Measurements from ENCODE around the gene SLC6A3. TPM values are rescaled to one million over a fixed set of nuclear protein-coding genes. Genes with fewer than 3 reads are reported as not detected.

SLC6A3 gene
- total and polyA plus RNA-seq, 9 of the 15 experiments (the other 6 are each of a cell fraction or from before 2014, with no cell fraction given): not detected

DNA sequence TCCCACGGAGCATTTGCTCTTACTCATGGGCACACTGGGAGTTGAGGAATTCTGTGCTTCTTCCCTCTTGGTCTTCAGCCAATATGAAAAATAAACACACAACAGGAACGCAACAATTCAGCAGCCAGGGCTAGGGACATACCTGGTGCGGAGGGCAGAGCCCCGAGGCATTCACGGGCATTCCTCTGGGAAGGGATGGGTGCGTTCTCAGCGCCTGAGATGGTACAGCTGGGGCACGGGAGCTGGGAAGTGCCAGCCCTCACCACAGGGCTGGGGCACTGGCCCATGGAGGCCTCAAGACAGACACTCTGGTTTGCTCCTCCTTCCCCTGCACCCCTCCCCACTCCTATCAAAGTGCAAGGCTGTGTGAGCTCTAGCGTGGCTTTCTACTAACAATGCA, 2.1 kb downstream of the SLC6A3 start (continued):
- TF ChIP-seq, protein P1, sequence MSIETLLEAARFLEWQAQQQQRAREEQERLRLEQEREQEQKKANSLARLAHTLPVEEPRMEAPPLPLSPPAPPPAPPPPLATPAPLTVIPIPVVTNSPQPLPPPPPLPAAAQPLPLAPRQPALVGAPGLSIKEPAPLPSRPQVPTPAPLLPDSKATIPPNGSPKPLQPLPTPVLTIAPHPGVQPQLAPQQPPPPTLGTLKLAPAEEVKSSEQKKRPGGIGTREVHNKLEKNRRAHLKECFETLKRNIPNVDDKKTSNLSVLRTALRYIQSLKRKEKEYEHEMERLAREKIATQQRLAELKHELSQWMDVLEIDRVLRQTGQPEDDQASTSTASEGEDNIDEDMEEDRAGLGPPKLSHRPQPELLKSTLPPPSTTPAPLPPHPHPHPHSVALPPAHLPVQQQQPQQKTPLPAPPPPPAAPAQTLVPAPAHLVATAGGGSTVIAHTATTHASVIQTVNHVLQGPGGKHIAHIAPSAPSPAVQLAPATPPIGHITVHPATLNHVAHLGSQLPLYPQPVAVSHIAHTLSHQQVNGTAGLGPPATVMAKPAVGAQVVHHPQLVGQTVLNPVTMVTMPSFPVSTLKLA (conservative IDR thresholded peaks at IDR 0.05): no peak
- TF ChIP-seq LARP7 (IDR thresholded peaks at IDR 0.05) (no peak), ZNF785 (CRISPR knock-in tag; IDR thresholded peaks at IDR 0.05) (no peak), BRCA1 (IDR thresholded peaks at IDR 0.05) (no peak), BRCA1 (CRISPR knock-in tag; IDR thresholded peaks at IDR 0.05) (no peak), CBX2 (IDR thresholded peaks at IDR 0.05; ENCODE audit: insufficient read depth, low read length, poor library complexity, severe bottlenecking) (no peak), ZNF263 (CRISPR knock-in tag; IDR thresholded peaks at IDR 0.05; ENCODE audit: borderline replicate concordance) (no peak), FIP1L1 (IDR thresholded peaks at IDR 0.05; ENCODE audit: low read depth, low read length, poor library complexity, severe bottlenecking) (no peak), ZNF316 (IDR thresholded peaks at IDR 0.05) (no peak)

DNA sequence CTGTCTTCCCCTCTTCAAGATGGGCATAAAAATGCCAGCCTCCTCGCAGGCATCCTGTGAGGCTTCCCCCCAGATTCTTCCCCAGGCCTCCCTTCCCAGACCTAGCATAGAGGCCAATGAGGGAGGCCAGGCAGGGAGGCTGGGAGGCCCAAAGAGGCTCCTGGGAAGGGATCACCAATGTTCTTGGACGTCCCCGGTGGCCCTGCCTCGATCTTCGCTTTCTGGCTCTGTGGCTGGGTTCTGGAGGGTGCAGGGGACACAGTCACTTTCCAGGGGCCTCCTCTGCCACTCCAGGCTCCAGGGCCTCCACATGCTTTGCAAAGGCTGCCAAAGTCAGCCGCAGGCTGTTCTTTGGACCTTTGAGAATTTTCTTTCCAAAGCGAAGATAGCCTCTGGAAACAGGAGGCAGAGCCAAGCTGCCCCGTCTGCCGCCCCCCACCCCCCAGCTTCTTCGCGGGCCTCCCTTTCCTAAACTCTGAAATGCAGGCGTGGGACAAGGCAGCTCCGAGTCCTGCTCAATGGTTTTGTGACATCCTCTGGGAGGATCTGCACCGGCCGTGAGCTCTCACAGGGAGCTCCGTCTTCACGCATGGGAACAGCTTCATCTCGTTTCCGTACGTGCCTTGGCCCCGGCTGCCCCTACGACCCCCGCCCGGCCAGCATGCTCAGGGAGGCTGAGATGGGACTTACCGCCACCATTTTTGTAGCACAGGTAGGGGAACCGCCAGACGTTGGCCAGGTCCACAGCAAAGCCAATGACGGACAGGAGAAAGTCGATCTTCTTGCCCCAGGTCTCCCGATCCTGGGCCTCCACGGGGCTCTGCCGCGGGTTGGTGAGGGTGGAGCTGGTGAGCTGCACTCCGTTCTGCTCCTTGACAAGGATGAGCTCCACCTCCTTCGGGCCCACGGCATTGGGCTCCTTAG, 2.8 kb downstream of the SLC6A3 start:
- DNase-seq (ENCODE audit: extremely low read depth in 1 of 4, low spot score in 3 of 4) (no peak), ATAC-seq (no peak), FAIRE-seq (no peak)
- ChIA-PET POLR2A (interaction anchor here (0.5 to 1.4 kb wide), 4 partner anchors 10 to 461 kb away, joined by 3 read pairs; no protein-coding TSS in a partner anchor), CTCF (ENCODE audit: low intra/inter-chr PET ratio) (no interaction called here)
- H3K4me3 ChIP-seq: no peak overlapping the region
- 2% methylated on average over 36 of the region's 36 CpGs for WGBS (ENCODE audit: insufficient coverage, low coverage, missing lambda C conversion rate)
- H3K4me1 ChIP-seq (replicated peaks in 1 of 2; ENCODE audit: control insufficient read depth in 2 of 2, insufficient read depth in 2 of 2, low read length in 2 of 2): peaks cover 0 to 15% of the 10 kb centered on the region in 2 experiments; a peak in 2 of 5 replicates
- H2AFZ ChIP-seq (ENCODE audit: low read depth, low read length): no peak overlapping the region
- H3K9me3 ChIP-seq (replicated peaks; ENCODE audit: control insufficient read depth, insufficient read depth, low read depth, low read length): no peaks in the 10 kb centered on the region
- intact Hi-C loops (cut with micrococcal nuclease): no loop called here
- H3K4me2 ChIP-seq (ENCODE audit: insufficient read depth, low read length): no peak overlapping the region
- no peak overlapping the region for H3K9ac ChIP-seq (ENCODE audit: insufficient read depth in 1 of 2, low read depth in 2 of 2, low read length in 2 of 2)
- no peaks in the 10 kb centered on the region for H3K79me2 ChIP-seq (ENCODE audit: control insufficient read depth, insufficient read depth, low read length)
- H3K36me3 ChIP-seq (ENCODE audit: control insufficient read depth, insufficient read depth, low read length): no peaks in the 10 kb centered on the region
- BruUV-seq (replicated peaks): no TSS peak
- H3K27me3 ChIP-seq (ENCODE audit: control insufficient read depth in 2 of 2, insufficient read depth in 2 of 2, low read length in 2 of 2): peaks cover 52 to 78% of the 10 kb centered on the region in 2 experiments
- no peak for TF ChIP-seq PHF8 (IDR thresholded peaks at IDR 0.05; ENCODE audit: borderline replicate concordance, low read length)
- TF ChIP-seq, protein P2, sequence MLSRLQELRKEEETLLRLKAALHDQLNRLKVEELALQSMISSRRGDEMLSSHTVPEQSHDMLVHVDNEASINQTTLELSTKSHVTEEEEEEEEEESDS (CRISPR knock-in tag; IDR thresholded peaks at IDR 0.05): no peak
- TF ChIP-seq TBP (optimal IDR thresholded peaks at IDR 0.05; ENCODE audit: low read depth, low read length): no peak
- TF ChIP-seq FOS (IDR thresholded peaks at IDR 0.05; ENCODE audit: extremely low read depth, insufficient read length): no peak
- no peak for TF ChIP-seq SRF (CRISPR knock-in tag; IDR thresholded peaks at IDR 0.05)
- TF ChIP-seq ZNF778 (CRISPR knock-in tag; IDR thresholded peaks at IDR 0.05): no peak
- TF ChIP-seq, protein P3, sequence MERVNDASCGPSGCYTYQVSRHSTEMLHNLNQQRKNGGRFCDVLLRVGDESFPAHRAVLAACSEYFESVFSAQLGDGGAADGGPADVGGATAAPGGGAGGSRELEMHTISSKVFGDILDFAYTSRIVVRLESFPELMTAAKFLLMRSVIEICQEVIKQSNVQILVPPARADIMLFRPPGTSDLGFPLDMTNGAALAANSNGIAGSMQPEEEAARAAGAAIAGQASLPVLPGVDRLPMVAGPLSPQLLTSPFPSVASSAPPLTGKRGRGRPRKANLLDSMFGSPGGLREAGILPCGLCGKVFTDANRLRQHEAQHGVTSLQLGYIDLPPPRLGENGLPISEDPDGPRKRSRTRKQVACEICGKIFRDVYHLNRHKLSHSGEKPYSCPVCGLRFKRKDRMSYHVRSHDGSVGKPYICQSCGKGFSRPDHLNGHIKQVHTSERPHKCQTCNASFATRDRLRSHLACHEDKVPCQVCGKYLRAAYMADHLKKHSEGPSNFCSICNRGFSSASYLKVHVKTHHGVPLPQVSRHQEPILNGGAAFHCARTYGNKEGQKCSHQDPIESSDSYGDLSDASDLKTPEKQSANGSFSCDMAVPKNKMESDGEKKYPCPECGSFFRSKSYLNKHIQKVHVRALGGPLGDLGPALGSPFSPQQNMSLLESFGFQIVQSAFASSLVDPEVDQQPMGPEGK (CRISPR knock-in tag; IDR thresholded peaks at IDR 0.05; ENCODE audit: borderline replicate concordance): no peak
- no peak for TF ChIP-seq NR2C2 (CRISPR knock-in tag; IDR thresholded peaks at IDR 0.05)
- TF ChIP-seq NR2C2 (tag; IDR thresholded peaks at IDR 0.05): no peak
- H3K9me1 ChIP-seq (ENCODE audit: control insufficient read depth, insufficient read depth, low read length): no peaks in the 10 kb centered on the region
- H4K20me1 ChIP-seq (replicated peaks; ENCODE audit: control insufficient read depth, insufficient read depth, low read length): no peaks in the 10 kb centered on the region
- in situ Hi-C loops (cut with MboI): no loop called here
- H3K27ac ChIP-seq (ENCODE audit: extremely low read depth, low read depth, low read length): no peak overlapping the region
